T-helper 1 cell treated with Interleukin-12 subunit alpha and Interleukin-12 subunit beta and Interleukin-4 antibody, amounts not matched to agents 30 ng/mL and 1 ng/mL, for 36 hours (primary cell): ENCODE data around the gene SLC2A4. TPM values are rescaled to one million over a fixed set of nuclear protein-coding genes. Genes with fewer than 3 reads are reported as not detected.

Source experiments
- intact Hi-C: fragments of 100-400 bp; cut with micrococcal nuclease; formaldehyde crosslinking; loops from one replicate; pipeline ENCODE4 v1.15.1; 2024
- total RNA-seq: library from RNA; stranded (reverse); gene quantifications from 2 replicates; pipeline ENCODE4 v1.2.3, GENCODE V29; 2022

SLC2A4 gene
- 0.12 TPM in 1 of 2 replicates, not detected in the other for total RNA-seq

DNA sequence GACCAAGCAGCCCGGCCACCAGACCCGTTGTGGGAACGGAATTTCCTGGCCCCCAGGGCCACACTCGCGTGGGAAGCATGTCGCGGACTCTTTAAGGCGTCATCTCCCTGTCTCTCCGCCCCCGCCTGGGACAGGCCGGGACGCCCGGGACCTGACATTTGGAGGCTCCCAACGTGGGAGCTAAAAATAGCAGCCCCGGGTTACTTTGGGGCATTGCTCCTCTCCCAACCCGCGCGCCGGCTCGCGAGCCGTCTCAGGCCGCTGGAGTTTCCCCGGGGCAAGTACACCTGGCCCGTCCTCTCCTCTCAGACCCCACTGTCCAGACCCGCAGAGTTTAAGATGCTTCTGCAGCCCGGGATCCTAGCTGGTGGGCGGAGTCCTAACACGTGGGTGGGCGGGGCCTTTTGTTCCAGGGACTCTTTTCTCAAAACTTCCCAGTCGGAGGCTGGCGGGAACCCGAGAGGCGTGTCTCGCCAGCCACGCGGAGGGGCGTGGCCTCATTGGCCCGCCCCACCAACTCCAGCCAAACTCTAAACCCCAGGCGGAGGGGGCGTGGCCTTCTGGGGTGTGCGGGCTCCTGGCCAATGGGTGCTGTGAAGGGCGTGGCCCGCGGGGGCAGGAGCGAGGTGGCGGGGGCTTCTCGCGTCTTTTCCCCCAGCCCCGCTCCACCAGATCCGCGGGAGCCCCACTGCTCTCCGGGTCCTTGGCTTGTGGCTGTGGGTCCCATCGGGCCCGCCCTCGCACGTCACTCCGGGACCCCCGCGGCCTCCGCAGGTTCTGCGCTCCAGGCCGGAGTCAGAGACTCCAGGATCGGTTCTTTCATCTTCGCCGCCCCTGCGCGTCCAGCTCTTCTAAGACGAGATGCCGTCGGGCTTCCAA lies at the start of gene SLC2A4:
Gene SLC2A4, plus strand, starts transcription at position 645 of the 879 bp plus-strand sequence. Its CDS starts 217 bp downstream, at position 862.
- intact Hi-C loops: loop anchor here (1.0 to 5.0 kb wide), 5 partner anchors 19 to 234 kb away; partner anchors contain the start of genes CLDN7, EIF5A, NEURL4 and TMEM102

DNA sequence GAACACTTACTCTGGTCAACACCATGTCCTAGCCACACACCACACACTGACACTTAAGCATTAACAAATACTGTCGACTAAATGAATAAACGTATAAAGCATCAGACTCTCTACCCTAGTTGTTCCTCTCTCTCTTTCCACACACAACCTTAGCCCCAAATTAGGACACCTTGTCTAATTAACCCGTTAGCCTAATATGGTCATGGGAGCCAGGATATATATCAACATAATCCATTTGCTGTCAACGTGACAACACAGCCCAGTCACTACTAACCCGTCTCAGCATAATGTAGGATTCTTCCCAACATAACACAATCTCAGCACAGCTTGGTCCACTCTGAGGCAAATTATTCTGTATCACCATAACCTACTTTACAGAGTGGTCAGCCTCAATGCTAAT lies 49.4 kb upstream of the SLC2A4 start:
- intact Hi-C loops: loop anchor here (10.0 kb wide), 1 partner anchor 587 kb away; the partner anchor contains the start of genes KIAA0753 and TXNDC17

DNA sequence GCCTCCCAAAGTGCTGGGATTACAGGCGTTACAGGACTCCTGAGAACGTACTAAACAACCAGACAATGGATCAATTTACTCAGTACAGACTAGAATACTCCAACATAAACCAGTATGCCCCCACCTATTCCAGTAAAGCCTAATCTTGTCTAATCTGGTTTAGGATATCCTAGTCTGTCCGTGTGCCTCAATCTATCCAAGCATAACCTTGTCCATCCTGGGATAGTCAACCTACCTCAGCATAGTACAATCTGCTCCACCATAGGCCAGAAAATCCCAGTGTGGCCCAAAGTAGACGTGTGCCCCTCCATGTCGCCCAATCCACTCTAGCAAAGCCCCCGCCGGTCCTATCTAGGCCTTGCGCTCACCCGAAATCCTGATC lies 47.8 kb upstream of the SLC2A4 start:
- intact Hi-C loops: loop anchor here (1.0 to 10.0 kb wide), 4 partner anchors 14 to 589 kb away; partner anchors contain the start of genes ACADVL, DLG4, EIF5A and KIAA0753

DNA sequence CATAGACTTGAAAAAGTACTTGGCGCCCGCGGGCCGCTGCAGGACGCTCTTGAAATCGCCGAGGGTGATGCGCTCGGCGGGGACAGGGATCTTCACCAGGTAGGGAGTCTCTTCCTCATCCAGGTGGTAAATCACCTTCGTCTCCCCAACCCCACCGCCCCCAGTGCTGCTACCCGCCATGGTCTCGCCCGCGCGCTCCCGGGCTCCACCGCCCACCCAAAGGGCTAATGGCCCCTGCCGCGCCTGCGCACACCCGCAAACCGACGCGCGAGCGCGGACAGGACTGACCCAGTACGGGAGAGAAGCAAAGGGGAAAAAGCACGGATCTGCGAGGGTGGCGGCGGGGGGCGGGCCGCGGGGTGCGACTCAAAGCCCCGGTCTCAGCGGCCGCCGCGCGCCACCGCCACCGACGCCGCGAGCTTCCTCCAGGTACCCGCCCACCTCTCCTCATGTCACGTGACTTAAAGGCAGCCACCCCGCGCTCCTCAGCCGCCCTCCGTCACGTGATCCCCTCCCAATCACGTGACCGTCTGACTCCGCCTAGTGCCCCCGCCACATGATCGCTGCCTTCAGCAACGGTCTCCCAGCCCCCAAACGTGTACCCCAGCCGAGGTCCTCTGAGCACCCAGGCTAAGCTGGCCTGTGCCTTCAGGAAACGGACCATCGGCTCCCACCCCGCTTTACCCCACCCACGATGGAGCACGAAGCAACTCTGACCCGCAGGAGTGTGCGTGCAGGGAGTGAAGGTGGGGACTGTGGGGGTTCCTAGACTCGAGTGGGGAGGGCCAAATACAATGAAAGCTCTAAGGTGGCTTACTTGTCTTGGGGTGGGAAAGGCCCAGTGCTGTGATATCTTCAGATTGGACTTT lies 47.2 kb upstream of the SLC2A4 start, which contains the start of gene DVL2:
Gene DVL2, minus strand, starts transcription at position 435 of the 869 bp plus-strand sequence. Its CDS starts 255 bp downstream, at position 180.
- intact Hi-C loops: loop anchor here (1.0 to 10.0 kb wide), 4 partner anchors 15 to 590 kb away; partner anchors contain the start of genes ACADVL, DLG4, EIF5A and KIAA0753

DNA sequence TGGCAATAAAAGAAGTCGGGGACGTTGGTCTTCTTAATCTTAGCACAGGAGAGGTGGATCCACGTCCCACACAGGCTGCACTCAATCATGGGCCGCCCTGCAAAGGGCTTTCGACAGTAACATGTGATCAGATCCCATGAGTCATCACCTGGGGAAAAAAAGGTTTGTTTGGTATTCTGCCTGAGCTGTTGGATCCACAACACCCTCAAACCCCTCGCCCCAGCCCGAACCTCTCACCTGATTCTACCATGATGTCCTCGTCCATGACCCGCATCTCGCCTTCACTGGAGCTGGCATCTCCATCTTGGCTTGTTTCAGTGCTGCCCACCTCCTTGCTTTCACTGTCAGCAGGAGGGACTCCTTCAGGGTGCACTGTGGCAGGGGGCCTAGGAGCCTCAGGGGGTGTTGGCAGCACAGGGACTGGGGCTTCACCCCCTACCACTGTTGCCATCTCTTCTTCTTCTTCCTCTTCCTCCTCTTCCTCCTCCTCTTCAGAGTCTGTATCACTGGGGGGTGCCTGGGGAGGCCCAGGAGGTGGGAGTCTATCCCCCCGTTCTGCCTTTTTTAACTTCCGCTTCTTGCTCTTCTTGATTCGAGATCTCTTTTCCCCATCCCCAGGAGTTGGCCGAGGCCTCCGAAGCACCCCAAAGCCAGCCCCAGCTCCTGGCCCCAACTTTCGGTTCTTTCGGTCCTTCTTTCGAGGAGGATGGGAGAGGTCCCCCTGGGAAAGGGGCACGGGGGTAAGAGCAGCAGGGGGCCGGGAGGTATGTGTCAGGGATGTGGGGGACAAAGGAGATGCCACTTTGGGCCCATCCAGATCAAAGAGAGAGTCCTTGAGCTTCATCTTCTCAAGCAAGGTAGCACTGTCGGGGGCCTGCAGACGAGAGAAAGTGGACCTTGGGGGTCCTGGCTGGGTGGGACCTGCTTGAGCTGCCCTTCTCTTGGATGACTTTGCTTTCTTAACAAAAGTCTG lies 45.5 kb upstream of the SLC2A4 start:
- intact Hi-C loops: loop anchor here (10.0 kb wide), 1 partner anchor 591 kb away; the partner anchor contains the start of genes KIAA0753 and TXNDC17

DNA sequence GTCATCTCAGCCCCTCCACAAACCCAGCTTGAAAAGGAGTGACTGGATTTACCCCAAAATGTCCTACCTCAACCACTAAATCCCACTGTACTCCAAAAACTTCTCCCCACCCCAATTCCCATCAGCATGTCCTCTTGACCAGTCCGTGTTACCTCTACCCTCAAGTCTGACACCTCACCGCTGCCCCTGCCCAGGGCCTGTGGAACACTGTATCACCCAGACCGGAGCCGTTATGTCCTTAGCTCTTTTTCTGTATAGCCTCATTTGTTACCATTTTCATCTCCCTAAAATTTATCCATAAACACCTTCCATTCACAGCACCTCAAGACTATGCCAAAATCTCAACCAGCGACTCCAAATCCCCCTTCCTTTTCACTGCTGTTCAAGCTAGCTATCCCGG lies 44.7 kb upstream of the SLC2A4 start:
- intact Hi-C loops: loop anchor here (10.0 kb wide), 1 partner anchor 592 kb away; the partner anchor contains the start of genes KIAA0753 and TXNDC17

DNA sequence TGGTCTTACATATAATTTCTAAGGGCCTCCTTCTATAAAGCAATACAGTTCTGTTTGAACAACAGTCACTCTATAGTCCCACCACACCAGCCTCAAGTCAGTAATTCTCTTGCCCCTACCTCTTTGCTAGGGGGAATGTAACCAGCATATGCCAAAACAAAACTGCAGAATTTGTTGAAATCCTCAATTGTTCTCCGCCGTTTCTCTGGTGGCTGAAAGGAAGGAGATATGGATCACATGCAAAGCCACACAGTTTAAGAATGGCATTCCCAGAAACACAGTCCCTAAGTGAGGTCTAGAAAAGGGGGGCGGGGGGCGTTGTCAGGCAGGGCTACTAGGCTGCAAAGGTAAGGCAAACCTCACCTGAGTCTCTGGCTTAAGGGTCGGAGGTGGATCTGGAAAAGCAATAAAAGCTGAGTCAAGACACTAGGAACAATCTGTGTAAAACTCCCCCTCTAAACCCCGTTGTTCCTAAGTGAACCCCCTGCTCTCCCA lies 44.2 kb upstream of the SLC2A4 start:
- intact Hi-C loops: loop anchor here (10.0 kb wide), 1 partner anchor 593 kb away; the partner anchor contains the start of genes KIAA0753 and TXNDC17

DNA sequence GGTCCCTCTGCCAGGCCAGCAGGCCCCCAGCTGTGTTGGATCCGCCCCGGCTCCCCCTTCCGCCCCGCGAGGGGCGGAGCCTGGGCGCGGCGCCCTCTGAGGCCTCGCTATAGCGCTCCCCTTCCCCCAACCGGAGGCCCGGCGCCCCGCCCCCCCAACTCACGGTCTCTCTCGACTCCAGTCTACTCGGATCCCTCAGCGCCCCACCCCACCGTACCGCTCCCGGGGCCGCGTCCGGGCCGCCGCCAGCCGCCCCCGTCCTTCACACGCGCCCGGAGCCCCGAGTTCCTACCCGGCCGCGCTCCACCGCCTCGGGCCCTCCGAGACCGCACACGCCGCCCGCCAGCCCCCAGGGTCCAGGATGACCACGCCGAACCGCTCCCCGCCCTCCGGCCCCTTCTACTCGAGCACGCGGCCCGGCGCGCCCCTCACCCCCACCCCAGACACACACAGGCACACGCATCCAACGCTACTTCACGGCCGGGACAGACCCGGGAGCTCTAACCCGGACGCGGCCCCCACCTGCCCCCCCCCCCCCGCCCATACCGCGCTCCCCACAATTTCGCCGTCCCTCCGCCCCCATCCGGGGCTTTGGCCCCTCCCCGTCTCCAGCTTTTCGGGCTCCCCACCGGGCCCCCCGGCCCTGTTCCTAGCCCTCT lies 43.6 kb upstream of the SLC2A4 start:
- intact Hi-C loops: loop anchor here (10.0 kb wide), 1 partner anchor 593 kb away; the partner anchor contains the start of genes KIAA0753 and TXNDC17

DNA sequence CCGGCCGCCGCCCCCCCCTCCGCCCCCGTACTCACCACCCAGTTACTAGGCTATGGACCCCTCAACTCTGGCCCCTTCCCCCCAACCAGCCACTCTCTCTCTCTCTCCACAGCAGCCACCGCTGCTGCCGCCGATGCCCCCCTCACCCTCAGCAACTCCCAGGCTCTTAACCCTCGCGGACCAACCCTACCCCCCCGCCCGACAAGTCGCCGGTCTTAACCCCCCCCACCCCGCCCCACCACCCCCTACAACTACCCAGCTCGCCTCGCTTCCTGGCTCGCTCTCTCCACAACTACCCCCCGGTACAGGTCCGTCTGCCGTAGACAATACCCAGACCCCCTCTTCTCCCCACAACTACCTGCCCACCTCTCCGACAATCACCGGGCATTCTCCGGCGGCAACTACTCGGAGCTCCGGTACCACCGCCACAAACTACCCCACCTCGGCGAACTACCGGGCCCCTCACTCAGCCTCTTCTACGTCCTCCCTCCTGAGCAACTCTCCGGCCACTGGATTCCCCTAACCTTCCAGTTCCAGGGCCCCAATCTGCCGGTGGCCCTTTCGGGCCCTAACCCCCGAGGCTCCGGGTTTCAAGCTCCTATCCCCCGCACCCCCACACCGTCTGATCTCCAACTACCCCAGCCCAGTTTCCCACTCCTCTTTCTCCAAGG lies 43.0 kb upstream of the SLC2A4 start:
- intact Hi-C loops: loop anchor here (1.0 to 10.0 kb wide), 11 partner anchors 14 to 619 kb away; partner anchors contain the start of genes EIF5A, ELP5, KIAA0753 and NAA38

DNA sequence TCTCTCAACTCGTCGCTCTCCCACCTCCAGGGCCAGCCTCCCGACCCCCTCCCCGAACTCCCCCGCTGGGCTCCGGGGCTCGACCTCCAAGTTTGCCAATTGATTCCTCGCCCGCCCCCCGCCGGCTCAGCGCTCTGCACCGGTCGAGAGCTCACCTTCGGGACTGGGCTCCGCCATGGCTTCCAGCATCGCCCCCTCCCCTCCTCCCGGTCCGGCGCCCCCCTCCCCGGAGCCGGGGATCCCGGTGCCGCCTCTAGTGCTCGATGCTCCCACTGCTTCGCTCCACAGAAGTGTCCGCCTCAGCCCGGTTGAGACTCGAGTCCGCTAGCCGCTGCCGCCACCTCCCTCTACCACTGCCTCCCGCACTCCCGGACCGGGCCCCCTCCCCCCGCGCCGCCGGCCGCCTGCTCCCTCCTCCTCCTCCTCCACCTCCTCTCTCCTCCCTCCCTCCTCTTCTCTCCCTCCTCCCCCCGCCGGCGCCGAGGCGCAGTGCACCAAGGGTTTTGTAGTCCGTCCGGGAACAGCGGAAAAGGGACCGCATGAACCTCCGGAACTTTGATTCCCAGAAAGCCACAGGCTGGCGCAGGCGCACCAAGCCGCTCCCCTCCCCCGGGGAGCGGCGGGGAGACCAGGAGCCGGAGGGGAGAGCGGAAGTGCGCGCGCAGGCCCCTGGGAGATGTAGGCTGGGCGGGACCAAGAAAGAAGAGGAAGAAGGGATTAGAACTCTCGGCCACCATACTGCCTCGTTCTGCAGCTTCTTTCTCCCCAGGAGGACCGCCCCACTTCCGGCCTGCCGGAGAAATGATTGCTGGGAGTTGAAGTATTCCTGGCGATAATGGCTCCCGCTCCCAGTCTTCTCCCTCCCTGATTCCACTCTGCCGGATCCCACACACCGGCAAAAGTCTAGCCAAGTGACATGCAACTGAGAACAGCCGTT lies 42.2 kb upstream of the SLC2A4 start, which contains the start of gene PHF23:
Gene PHF23, minus strand, starts transcription at position 367 of the 937 bp plus-strand sequence. Its CDS starts 178 bp downstream, at position 189.
- intact Hi-C loops: loop anchor here (1.0 to 10.0 kb wide), 11 partner anchors 13 to 618 kb away; partner anchors contain the start of genes EIF5A, ELP5, KIAA0753 and NAA38

DNA sequence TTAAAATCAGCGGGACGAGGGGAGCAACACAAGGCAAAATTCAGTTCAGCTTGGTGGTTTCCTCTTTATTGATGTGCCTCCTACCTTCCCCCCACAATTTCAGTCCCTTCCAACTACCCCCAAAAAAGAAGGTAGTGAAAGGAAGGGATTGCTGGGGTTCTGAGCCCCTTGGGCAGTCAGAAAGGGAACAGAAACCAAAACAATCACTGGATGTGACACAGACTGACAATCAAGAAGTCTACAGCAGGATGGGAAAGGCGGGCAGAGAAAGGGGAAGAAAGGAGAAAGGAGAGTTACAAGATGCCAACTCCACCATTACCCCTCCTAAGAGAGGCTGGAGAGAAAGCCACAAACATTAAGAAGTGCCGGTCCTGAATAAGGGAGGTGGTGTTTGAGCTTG lies 41.1 kb upstream of the SLC2A4 start:
- intact Hi-C loops: no loop called here

DNA sequence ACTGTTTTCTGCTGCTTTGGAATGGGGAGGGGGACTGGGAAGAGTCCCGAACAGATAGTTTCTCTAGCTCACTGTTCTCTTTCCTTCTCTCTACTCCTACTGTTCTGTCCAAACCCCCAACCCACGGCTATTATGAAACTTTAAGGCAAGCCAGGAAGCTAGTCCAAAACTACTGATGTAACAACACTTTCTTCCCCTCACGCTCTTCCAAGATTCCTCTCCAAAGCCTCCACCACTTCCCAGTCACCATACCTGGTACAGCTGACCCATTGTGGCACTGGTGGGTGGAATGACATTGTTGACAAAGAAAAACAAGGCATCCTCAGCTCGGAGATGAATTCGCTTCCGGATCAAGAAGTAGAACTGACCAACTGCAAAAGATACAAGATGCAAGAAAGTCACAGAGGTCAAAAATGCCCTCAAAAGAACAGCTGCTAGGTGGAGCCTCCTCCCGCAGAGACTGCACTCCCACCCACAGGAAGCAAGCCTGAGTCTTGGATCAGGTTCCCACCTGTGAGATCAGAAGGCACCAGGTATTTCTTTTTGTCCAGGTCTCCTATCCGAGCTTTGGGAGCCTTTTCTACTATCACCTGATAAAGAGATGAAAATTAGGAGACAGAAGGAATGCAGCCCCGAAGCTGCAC lies 40.3 kb upstream of the SLC2A4 start:
- intact Hi-C loops: no loop called here

DNA sequence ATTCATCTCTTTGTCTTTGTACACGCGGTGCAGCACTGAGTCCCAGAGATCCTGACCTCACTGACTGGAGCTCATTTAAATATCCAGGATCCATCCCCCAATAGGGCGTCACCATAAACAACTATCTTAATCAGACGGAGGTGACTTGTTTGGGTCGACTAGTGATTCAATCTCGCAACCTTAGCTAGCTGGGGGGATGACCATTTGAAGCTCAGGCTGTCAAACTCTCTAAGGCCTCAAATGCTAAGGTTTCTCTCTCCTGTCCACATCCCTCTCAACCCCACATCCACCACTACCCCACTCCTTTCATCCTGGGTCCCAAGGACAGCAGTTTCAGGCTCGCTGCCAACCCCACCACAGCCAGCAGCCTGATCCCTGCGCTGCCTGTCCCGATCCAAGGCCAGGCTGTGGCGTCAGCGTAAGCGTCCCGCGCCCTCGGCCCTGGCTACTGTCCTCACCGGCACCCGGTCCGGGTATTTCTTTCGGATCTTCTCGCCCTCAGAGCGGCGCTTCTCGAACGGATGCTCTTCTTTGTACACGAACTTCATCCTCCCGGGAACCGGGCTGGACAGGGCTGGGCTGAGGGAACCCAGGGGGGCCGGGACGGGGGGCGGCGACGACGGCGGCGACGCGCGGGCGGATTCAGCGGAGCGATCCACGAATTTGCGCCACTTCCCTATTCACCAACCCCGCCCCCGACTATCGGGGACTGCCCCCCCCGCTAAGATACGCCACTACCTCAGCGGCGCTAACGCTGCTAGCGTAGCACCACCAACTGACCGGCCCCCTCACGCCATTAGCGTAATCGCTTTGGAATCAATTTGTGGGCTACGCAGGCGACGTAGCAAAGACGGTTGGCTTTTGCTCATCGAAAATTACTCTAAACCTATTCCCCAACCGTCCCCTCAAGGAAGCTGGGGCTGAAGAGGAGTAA lies 39.5 kb upstream of the SLC2A4 start, which contains the start of gene GABARAP:
Gene GABARAP, minus strand, starts transcription at position 667 of the 934 bp plus-strand sequence. Its CDS starts 119 bp downstream, at position 548.
- intact Hi-C loops: no loop called here

DNA sequence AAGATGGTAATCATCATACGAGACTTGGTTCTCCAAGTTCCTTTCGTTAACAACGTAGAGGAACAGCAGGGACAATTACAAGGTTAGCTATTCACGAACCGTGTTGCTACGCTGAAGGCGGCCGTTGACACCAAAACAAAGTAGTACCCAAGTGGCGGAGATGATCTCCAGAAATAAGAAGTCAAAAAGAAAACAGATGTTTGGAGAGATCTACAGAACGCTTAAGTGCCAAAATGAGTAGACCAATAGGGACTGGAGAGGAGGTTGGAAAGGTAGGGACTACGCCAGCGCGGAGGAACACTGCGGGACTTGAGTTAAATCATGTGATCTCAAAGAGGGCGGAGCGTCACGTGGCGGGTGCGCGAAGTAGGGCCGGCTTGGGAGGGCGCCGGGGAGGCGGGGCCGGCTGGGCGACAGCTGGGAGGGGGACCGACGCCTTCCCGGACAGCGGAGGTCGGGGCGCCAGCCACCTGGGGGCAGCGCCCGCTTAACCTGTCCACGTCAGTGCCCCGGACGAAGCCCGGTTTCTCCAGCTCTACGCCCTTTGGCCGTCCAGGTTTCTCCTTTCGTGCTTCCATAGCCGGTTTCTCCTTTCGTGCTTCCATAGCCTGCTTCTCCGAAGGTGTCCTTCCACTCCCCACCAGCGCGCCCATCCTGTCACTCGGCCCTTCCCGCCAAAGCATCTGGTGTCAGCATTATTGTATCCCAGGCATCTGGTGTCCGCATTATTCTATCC lies 38.6 kb upstream of the SLC2A4 start:
- intact Hi-C loops: no loop called here

DNA sequence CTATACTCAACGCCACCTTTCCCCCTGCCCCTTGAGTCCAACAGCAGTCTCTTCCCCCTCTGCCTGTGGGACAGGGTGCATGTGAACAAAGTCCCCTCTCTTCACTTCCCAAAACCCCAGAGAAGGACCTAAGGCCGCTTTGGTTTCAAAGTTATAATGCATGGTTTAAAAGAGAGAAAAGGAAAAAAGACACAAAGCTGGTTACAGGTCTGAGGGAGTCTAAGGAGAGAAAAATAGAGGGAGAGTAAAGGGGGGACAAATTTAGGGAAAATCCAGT lies 38.1 kb upstream of the SLC2A4 start:
- intact Hi-C loops: no loop called here
